Lung microvascular endothelial cell (primary cell): Measurements from ENCODE around the gene TSSC4. TPM values are rescaled to one million over a fixed set of nuclear protein-coding genes. Genes with fewer than 3 reads are reported as not detected.
A peak's percentile ranks its signal among the peaks of the same experiment; 100 is the strongest.
"Not testable (repeated sequence)": the region's sequence is repeated elsewhere in the genome, so short reads cannot be mapped to it uniquely, and the experiment has no call there.

Source experiments
- DNase-seq, 2 donors: peaks; one replicate each; pipeline versions ENCODE4 v3.0.0 to v3.0.0-alpha.2; 2010; ENCODE audit warnings: low read depth in 2 of 2
- total RNA-seq: library from RNA; depleted of rRNA; stranded (reverse); fragments of >200 nt; gene quantifications from 2 replicates; pipeline ENCODE4 v1.2.1, GENCODE V29; 2014

TSSC4 gene
- 36.8 and 57.3 TPM in 2 replicates for total RNA-seq

- peak; percentile 100 for DNase-seq
Measured at GRCh38 chr11:2400069-2400761, at the start of gene TSSC4. Gene TSSC4 (plus strand): TSS chr11:2400750. CDS start chr11:2402634, 1,884 bp downstream.

- no peak for DNase-seq
Measured at GRCh38 chr11:2351701-2352100, 48.8 kb upstream of the TSSC4 start.

- DNase-seq = no peak
Measured at GRCh38 chr11:2352420-2352819, 48.1 kb upstream of the TSSC4 start.

GRCh38 chr11:2355000-2355644 is 45.4 kb upstream of the TSSC4 start:
- peak in 1 of 2 donors; percentile 23 for DNase-seq

- no peak for DNase-seq
Measured at GRCh38 chr11:2357246-2357645, 43.3 kb upstream of the TSSC4 start.

GRCh38 chr11:2357651-2358050 is 42.9 kb upstream of the TSSC4 start:
- DNase-seq = not testable (repeated sequence)

- DNase-seq = no peak
Measured at GRCh38 chr11:2358754-2359442, 41.7 kb upstream of the TSSC4 start.

GRCh38 chr11:2359557-2359956 is 41.0 kb upstream of the TSSC4 start:
- no peak for DNase-seq

- no peak for DNase-seq
Measured at GRCh38 chr11:2360081-2360642, 40.4 kb upstream of the TSSC4 start.

- DNase-seq = no peak
Measured at GRCh38 chr11:2361565-2361964, 39.0 kb upstream of the TSSC4 start.

- DNase-seq = no peak
Measured at GRCh38 chr11:2362414-2362813, 38.1 kb upstream of the TSSC4 start.

GRCh38 chr11:2363130-2363529 is 37.4 kb upstream of the TSSC4 start:
- DNase-seq = no peak

- DNase-seq = no peak
Measured at GRCh38 chr11:2363577-2364370, 36.8 kb upstream of the TSSC4 start.

- not testable (repeated sequence) for DNase-seq
Measured at GRCh38 chr11:2364386-2364785, 36.2 kb upstream of the TSSC4 start.

- DNase-seq = no peak
Measured at GRCh38 chr11:2365571-2366210, 34.9 kb upstream of the TSSC4 start.

GRCh38 chr11:2366276-2366675 is 34.3 kb upstream of the TSSC4 start:
- no peak for DNase-seq

GRCh38 chr11:2366733-2367132 is 33.8 kb upstream of the TSSC4 start:
- DNase-seq = no peak

GRCh38 chr11:2367266-2368160 is 33.0 kb upstream of the TSSC4 start:
- DNase-seq = no peak

- no peak for DNase-seq
Measured at GRCh38 chr11:2368178-2368850, 32.2 kb upstream of the TSSC4 start.

- no peak for DNase-seq
Measured at GRCh38 chr11:2368851-2369180, 31.7 kb upstream of the TSSC4 start.
